ENCODE measurements around the gene CHSY1.
A peak's percentile ranks its signal among the peaks of the same experiment; 100 is the strongest.

CHSY1 gene

GRCh38 chr15:101248274-101248673 lies 3.6 kb downstream of the CHSY1 start:
- peak overlapping the region in 3 of 21 experiments; percentile 20 to 50 (median 45) for H3K27ac ChIP-seq
- no peak overlapping the region for H3K4me3 ChIP-seq

- peak overlapping the region in 11 of 21 experiments; percentile 9 to 63 (median 21) for H3K27ac ChIP-seq
- no peak overlapping the region for H3K4me3 ChIP-seq
Observed at GRCh38 chr15:101246824-101247745, 4.8 kb downstream of the CHSY1 start.

DNA sequence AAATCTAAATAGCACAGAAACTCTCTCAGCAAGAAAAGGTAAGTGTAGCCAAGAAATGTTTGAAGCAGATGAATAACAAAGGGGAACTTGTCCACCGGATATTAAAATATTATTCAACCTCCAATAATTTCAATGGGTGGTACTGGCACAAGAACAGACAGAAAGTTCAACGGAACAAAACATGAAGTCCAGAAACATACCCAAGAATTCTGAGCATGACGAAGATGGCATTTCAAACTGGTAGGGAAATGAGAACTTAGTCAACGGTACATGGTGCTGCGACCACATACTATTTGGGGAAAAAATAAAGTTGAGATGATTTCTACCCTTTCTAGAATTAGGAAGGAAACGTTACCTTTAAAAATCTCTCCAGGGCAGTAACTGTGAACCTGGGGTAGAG lies 5.5 kb downstream of the CHSY1 start:
- Histone ChIP-seq H3K4me3 (no peak overlapping the region), H3K27ac (peak overlapping the region in 9 of 21 experiments; percentile 9 to 56 (median 30))

DNA sequence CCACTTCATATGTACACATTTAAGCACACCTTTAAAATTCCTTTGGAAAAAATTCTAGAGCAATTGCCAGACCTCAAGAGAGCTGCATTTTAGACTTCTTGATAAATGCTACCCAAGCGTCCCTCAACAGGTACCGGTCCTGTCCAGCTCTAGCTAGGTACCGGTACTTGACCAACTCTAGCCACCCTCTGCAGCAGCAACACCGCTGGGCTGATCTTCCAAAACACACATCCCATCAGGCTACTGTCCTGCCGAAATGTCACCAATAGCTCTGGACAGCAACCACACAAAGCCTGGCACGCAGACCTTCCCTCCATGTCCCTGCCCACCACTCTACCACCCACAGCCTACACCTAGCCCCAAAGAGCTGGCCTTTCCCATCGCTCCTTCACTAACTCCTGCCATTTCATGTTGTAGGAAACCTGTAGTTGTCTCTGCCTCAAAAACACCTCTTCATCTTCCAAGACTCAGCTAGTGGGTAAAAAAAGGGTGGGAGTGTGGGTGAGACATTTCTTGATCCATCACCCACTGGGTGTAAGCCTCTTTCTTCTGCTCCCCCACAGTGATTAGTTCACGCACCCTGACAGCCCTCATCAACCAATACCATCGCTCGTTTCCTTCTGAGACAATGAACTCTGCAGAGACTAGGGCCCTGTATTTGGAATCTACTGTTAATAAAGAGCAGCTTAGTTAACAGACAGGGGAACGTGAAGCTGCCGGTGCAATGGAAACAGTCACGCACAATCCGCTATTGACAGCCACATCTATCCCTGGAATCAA lies 6.8 kb downstream of the CHSY1 start:
- peak overlapping the region in 6 of 21 experiments; percentile 11 to 71 (median 42) for H3K27ac ChIP-seq
- no peak overlapping the region for H3K4me3 ChIP-seq

DNA sequence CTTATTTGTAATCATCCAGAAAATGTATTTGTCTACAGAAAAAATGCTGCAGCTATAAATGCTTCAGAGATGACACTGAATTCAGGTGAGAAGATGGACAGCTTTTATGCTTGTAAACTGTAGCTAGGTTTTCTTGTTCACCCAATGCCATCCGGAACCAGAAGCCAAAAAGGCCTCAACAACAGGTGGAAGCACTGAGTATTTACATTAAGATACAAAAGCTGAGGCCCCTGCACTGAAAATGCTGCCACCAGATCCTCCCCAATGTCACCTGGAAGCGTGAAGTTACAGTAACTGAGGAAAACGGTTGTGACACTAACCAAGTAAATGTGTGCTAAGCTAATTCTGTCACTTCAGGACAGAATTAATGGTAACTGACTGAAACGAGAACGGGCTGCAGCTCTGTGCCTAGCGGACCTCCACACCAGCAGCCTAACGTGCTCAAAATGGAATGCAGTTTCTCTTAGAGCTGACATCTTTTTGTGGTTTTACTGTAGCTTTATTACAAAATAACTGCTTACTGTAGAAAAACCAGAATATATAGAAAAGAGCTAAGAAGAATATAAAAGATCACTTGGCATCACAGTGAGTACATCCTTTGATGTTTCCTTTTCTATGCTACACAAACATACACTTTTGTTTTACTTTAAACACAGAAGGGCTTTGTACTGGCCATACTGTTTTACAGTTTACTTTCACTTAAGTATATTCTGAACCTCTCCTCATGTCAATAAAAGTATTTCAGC lies 7.6 kb downstream of the CHSY1 start:
- Histone ChIP-seq H3K4me3 (no peak overlapping the region), H3K27ac (peak overlapping the region in 8 of 21 experiments; percentile 18 to 71 (median 39))

DNA sequence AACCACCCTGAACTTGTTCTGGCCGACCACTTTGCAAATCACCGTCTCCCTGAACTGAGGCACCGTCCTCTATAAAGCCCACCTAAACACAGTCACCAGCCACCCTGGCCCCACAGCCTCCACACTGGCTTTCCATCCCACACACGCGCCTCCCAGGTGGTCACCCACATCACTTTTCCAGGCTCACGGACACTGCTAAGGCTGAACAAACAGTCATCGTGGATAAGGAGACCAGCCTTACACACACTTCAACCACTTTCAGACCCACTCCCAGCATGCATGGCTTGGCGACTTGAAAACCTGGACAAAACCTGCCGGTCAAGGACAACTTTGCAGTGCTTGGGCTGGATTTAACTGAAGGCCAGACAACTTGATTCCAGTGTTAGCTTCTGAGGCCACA lies 8.4 kb downstream of the CHSY1 start:
- Histone ChIP-seq H3K27ac (peak overlapping the region in 10 of 21 experiments; percentile 11 to 72 (median 51)), H3K4me3 (no peak overlapping the region)

DNA sequence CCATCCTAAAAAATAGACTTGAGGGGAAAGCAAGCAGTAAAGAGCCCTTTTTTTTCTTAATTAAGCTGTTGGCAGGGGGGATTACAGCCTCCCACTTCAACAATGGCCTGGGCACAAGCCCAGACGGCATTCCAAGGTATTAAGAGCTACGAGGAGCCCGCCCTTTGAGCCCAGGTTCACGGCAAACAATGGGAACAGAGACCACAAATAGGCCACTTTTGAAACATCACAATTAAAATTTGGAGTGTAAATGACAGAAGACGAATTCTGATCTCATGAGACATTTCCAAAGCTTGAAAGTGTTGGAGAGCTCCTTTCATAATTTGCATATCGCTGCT lies 8.9 kb downstream of the CHSY1 start:
- H3K4me3 ChIP-seq = peak overlapping the region in 1 of 7 experiments; percentile 17
- peak overlapping the region in 15 of 21 experiments; percentile 11 to 72 (median 42) for H3K27ac ChIP-seq

DNA sequence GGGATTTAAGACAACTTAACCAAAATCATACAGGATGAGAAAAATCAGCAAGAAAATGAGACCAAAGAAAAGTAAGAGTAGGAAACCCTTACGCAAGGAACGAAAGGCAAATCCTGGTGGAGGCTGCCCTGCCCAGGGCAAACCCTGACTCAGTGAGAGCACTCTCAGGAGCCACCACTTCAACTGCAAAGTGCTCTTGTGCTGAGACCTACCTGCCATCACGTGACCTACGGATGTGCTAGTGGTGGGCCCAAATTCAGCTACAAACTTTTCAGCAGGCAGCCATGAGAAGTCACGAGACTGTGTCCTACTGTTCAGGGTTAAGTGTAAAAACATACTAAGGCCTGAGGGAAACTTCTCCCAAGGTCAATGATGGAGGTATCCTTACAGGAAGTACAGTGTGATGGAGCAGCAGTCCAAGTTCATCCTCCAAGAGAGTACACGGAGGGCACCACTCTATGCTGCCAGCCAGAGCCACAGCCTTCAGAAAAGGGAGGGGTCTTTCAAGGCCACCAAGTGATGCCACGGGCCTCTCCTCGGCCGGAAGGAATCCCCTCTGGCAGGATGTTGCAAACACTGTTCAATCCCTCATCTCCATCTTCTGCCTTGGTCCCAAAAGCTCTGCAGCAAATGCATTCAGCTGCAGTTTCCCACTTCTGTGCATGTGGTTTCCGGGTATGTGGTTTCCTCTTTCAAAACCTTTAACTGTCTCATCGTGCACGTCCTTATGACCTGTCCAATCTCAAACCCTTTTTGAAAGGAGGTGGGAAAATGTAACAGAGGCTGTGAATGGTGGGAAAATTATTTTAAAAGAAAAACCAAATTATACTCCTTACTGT lies 9.5 kb downstream of the CHSY1 start:
- peak overlapping the region in 2 of 7 experiments; percentile 7 to 17 for H3K4me3 ChIP-seq
- H3K27ac ChIP-seq = peak overlapping the region in 17 of 21 experiments; percentile 0 to 72 (median 42)

DNA sequence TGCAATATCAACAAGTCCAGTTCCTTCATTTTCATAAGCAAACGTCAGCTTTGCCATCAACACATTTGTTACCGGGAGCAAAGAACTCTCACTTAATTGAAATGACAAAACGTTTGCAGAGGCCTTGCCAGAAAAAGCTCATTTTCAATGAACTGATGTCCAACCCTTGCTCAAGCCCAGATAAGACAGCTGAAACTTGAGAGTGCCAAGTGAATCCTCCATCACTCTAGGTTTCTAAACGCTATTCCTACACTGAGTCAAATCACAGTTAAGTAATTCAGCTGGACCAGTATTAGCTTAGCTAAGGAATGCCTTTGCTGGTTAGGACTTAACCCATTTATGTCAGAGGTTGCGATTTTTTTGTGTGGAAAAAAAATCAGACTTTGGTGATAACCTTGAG lies 11.5 kb downstream of the CHSY1 start:
- Histone ChIP-seq H3K4me3 (no peak overlapping the region), H3K27ac (peak overlapping the region in 2 of 21 experiments; percentile 20 to 51)

GRCh38 chr15:101239724-101240136 lies 12.1 kb downstream of the CHSY1 start:
- Histone ChIP-seq H3K4me3 (no peak overlapping the region), H3K27ac (peak overlapping the region in 6 of 21 experiments; percentile 1 to 52 (median 40))

- Histone ChIP-seq H3K27ac (no peak overlapping the region), H3K4me3 (no peak overlapping the region)
Observed at GRCh38 chr15:101237251-101237650, 14.6 kb downstream of the CHSY1 start.

GRCh38 chr15:101233651-101234280 lies 18.1 kb downstream of the CHSY1 start:
- Histone ChIP-seq H3K27ac (peak overlapping the region in 1 of 21 experiments; percentile 17), H3K4me3 (no peak overlapping the region)

DNA sequence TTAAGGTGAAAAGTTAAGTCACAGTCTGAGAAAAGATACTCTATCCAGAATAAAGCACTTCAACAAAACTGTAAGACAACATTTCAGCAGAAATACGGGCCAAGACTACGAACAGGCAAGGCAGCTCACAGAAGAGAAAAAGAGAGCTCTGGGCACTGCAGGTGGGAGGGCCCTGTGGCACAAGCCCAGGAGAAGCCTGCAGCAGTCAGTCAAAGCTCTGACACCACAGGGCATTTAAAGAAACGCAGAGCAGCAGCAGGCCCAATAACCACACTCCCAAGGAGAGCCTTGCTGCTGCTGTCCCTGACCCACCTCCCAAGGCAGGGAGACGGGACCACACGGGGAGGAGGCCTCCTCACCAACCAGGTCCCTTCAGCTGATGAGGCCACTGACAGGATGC lies 19.2 kb downstream of the CHSY1 start:
- H3K27ac ChIP-seq = peak overlapping the region in 2 of 21 experiments; percentile 25 to 41
- H3K4me3 ChIP-seq = no peak overlapping the region

- Histone ChIP-seq H3K27ac (no peak overlapping the region), H3K4me3 (no peak overlapping the region)
Observed at GRCh38 chr15:101228313-101228712, 23.5 kb downstream of the CHSY1 start.

DNA sequence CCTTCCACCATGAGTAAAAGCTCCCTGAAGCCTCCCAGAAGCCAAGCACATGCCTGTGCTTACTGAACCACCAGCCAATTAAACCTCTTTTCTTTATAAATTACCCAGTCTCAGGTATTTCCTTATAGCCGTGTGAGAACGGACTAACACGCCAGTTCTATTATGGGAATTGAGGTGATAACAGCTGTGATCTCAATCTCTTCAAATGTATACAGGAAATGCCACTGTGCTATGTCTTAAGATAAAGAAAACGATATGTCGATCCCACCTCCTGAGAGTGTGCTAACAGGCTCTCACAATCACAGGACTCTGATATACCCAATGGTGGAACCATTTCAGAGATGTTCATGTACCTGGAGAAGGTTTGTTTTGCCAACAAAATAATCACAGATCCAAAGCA lies 26.2 kb downstream of the CHSY1 start:
- Histone ChIP-seq H3K27ac (no peak overlapping the region), H3K4me3 (no peak overlapping the region)

DNA sequence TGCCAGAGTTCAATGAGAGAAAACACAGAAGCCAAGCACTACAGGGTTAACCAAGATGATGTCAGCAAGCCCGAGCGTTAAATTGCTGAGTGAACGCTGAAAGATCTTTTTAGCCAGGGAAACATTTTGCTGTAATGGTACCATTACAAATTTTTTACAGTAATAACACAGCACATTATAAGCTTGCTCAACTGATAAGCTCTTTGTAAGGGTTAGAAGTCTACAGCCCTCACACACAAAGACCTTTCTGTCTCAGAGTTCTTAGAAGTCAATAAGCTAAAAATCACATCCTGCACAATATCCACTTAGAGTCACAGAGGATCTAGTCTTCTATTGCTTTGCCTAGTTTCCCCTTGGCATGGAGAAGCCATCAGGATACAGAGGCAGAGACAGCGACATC lies 29.9 kb downstream of the CHSY1 start:
- peak overlapping the region in 2 of 21 experiments; percentile 18 to 25 for H3K27ac ChIP-seq
- H3K4me3 ChIP-seq = no peak overlapping the region

GRCh38 chr15:101220060-101220459 lies 31.8 kb downstream of the CHSY1 start:
- H3K4me3 ChIP-seq = no peak overlapping the region

GRCh38 chr15:101219441-101219840 lies 32.4 kb downstream of the CHSY1 start:
- Histone ChIP-seq H3K27ac (no peak overlapping the region), H3K4me3 (no peak overlapping the region)

More at GRCh38 chr15:101220060-101220459, 31.8 kb downstream of the CHSY1 start:
- no peak overlapping the region for H3K27ac ChIP-seq
